Neural cell (in vitro differentiated cells): Measurements from ENCODE around the gene E2F3. TPM values are rescaled to one million over a fixed set of nuclear protein-coding genes. Genes with fewer than 3 reads are reported as not detected.

Experiments
- H2AFZ ChIP-seq: fragments of 200-600, 300-800 bp; sonication (generic), shearing (Covaris generic); 2 replicates; pipeline ENCODE4 v1.6.0; 2014; ENCODE audit warnings: low read depth, mild to moderate bottlenecking, antibody characterized with exemption, low read length, moderate library complexity
- H3F3A ChIP-seq: fragments of 200-600 bp; shearing (Covaris generic); 2 replicates; pipeline ENCODE4 v1.6.1; 2016; ENCODE audit warnings: mild to moderate bottlenecking, moderate library complexity, mixed read lengths, antibody characterized with exemption, low read length; ENCODE audit not compliant: insufficient read depth, poor library complexity, severe bottlenecking
- H3K27ac ChIP-seq: fragments of 200-600, 300-800 bp; sonication (generic), shearing (Covaris generic); 2 replicates; pipeline ENCODE4 v1.5.1; 2014; ENCODE audit warnings: mild to moderate bottlenecking, low read length, moderate library complexity
- H3K27me3 ChIP-seq: fragments of 300-800, 200-600 bp; sonication (generic), shearing (Covaris generic); 2 replicates; pipeline ENCODE4 v1.6.0; 2014; ENCODE audit warnings: mild to moderate bottlenecking, low read depth, low read length, moderate library complexity; ENCODE audit not compliant: insufficient read depth
- H3K36me3 ChIP-seq: fragments of 300-800, 200-600 bp; sonication (generic), shearing (Covaris generic); 2 replicates; pipeline ENCODE4 v1.5.1; 2014; ENCODE audit warnings: mild to moderate bottlenecking, antibody characterized with exemption, low read length, moderate library complexity; ENCODE audit not compliant: insufficient read depth
- H3K4me2 ChIP-seq: fragments of 300-800, 200-600 bp; sonication (generic), shearing (Covaris generic); 2 replicates; pipeline ENCODE4 v1.6.0; 2014; ENCODE audit warnings: mild to moderate bottlenecking, low read length
- H3K4me3 ChIP-seq: fragments of 300-800, 200-600 bp; sonication (generic), shearing (Covaris generic); 2 replicates; pipeline ENCODE4 v1.5.1; 2014; ENCODE audit warnings: mild to moderate bottlenecking, low read length, moderate library complexity
- H3K79me2 ChIP-seq: fragments of 200-600 bp; shearing (Covaris generic); replicated peaks from 2 replicates; pipeline ENCODE4 v1.6.0; 2014; ENCODE audit warnings: mild to moderate bottlenecking, low read length, moderate library complexity; ENCODE audit not compliant: insufficient read depth
- H3K9ac ChIP-seq: fragments of 300-800, 200-600 bp; sonication (generic), shearing (Covaris generic); 2 replicates; pipeline ENCODE4 v1.6.1; 2016; ENCODE audit warnings: mild to moderate bottlenecking, low read length, mixed read lengths
- H3K9me2 ChIP-seq: fragments of 200-600 bp; shearing (Covaris generic); 2 replicates; pipeline ENCODE4 v1.6.1; 2016; ENCODE audit warnings: mild to moderate bottlenecking, low read length, mixed read lengths; ENCODE audit not compliant: insufficient read depth
- H3K9me3 ChIP-seq: fragments of 200-600, 300-800 bp; sonication (generic), shearing (Covaris generic); 2 replicates; pipeline ENCODE4 v1.6.1; 2016; ENCODE audit warnings: mild to moderate bottlenecking, mixed run types, low read length, moderate library complexity, mixed read lengths
- H4K20me1 ChIP-seq: fragments of 200-600 bp; shearing (Covaris generic); 2 replicates; pipeline ENCODE4 v1.6.1; 2016; ENCODE audit warnings: mild to moderate bottlenecking, mixed run types; ENCODE audit not compliant: insufficient read depth
- CTCF ChIP-seq: fragments of 450-650 bp; IDR thresholded peaks from 2 replicates; pipeline ENCODE4 v1.5.1; 2014; ENCODE audit warnings: antibody characterized with exemption, mild to moderate bottlenecking, moderate library complexity; ENCODE audit not compliant: poor library complexity, severe bottlenecking
- EP300 ChIP-seq: fragments of 450-650 bp; conservative IDR thresholded peaks from 2 replicates; pipeline ENCODE4 v1.6.1; 2014; ENCODE audit warnings: antibody characterized with exemption, mild to moderate bottlenecking, moderate library complexity; ENCODE audit not compliant: poor library complexity, severe bottlenecking
- EZH2 ChIP-seq: fragments of 200-600, 300-800 bp; shearing (Covaris generic), sonication (generic); IDR thresholded peaks from 2 replicates; pipeline ENCODE4 v1.6.1; 2014; ENCODE audit warnings: antibody characterized with exemption, low read length, borderline replicate concordance, mild to moderate bottlenecking; ENCODE audit not compliant: insufficient read depth, poor library complexity, severe bottlenecking
- MXI1 ChIP-seq: fragments of 450-650 bp; conservative IDR thresholded peaks from 2 replicates; pipeline ENCODE4 v1.6.1; 2014; ENCODE audit warnings: antibody characterized with exemption, mild to moderate bottlenecking; ENCODE audit not compliant: poor library complexity, severe bottlenecking
- POLR2AphosphoS5 ChIP-seq: IDR thresholded peaks from 2 replicates; pipeline ENCODE4 v1.6.1; 2012
- RAD21 ChIP-seq: fragments of 450-650 bp; conservative IDR thresholded peaks from 2 replicates; pipeline ENCODE4 v1.6.1; 2014; ENCODE audit warnings: antibody characterized with exemption, mild to moderate bottlenecking, moderate library complexity
- REST ChIP-seq: IDR thresholded peaks from 2 replicates; pipeline ENCODE4 v1.6.1; 2012; ENCODE audit warnings: borderline replicate concordance
- SMC3 ChIP-seq: fragments of 450-650 bp; conservative IDR thresholded peaks from 2 replicates; pipeline ENCODE4 v1.6.1; 2014; ENCODE audit warnings: antibody characterized with exemption, mild to moderate bottlenecking, moderate library complexity; ENCODE audit not compliant: poor library complexity
- TAF1 ChIP-seq: IDR thresholded peaks from 2 replicates; pipeline ENCODE4 v1.6.1; 2012; ENCODE audit warnings: low read depth
- polyA plus RNA-seq: library from polyadenylated mRNA; depleted of rRNA; stranded (reverse); fragments of >200 nt; gene quantifications from 2 replicates; pipeline ENCODE4 v1.2.3, GENCODE V29; 2014

The E2F3 gene
- polyA plus RNA-seq, 1 donor from 2014 or later = 4.8 TPM

DNA sequence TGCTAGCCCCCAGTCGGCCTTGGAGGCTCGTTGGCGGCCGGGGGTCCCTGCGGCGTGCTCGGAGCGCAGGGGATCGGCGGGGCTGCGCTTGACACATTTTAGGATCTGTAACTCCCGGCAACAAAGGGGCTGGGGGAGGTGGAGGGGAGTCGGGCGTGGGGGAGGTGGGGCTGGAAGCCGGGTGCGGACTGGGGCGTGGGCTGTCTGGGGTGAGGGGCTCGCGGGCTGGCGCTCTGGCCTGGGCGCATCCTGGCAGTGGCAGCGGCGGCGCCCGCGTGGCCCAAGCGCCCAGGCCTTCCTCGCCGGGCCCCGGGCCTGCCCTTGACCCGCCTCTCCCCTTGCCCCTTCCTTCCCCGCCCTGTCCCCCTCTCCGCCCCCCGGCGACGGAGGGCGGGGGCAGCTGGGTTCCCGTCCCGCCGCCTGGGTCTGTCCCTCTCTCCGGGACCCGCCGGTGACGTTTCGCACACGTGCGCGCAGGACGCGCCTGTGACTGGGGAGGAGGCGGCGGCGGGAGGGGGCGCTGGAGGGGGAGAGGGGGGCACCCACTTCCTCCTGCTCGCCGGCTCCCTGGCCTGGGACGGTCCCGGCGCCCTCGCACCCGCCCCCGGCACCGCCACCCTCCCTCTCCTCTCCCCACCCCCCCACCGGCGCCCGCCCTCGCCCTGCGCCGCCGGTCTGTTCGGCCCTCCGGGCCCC lies 1.5 kb downstream of the E2F3 start:
- Histone ChIP-seq H3K9me3 (no peaks in the 10 kb centered on the region), H3K27me3 (no peaks in the 10 kb centered on the region), H3K36me3 (no peaks in the 10 kb centered on the region), H3K9me2 (no peaks in the 10 kb centered on the region), H3K9ac (peak overlapping the region; percentile 68), H4K20me1 (no peaks in the 10 kb centered on the region), H3K79me2 (peaks cover 26% of the 10 kb centered on the region), H3K27ac (no peak overlapping the region), H3F3A (no peaks in the 10 kb centered on the region), H2AFZ (peak overlapping the region; percentile 46), H3K4me3 (peak overlapping the region; percentile 74), H3K4me2 (peak overlapping the region; percentile 62)
- TF ChIP-seq MXI1 (peak; percentile 68), EP300 (no peak), POLR2AphosphoS5 (peak; percentile 18), CTCF (no peak)

- Histone ChIP-seq H3K4me3 (peak overlapping the region; percentile 74), H2AFZ (peak overlapping the region; percentile 46), H3K9me3 (no peaks in the 10 kb centered on the region), H3K9ac (peak overlapping the region; percentile 68), H3K27me3 (no peaks in the 10 kb centered on the region), H3K36me3 (no peaks in the 10 kb centered on the region), H3K79me2 (peaks cover 32% of the 10 kb centered on the region), H3K9me2 (no peaks in the 10 kb centered on the region), H4K20me1 (no peaks in the 10 kb centered on the region), H3K4me2 (peak overlapping the region; percentile 96), H3F3A (no peaks in the 10 kb centered on the region), H3K27ac (peak overlapping the region; percentile 5)
- TF ChIP-seq TAF1 (no peak), EP300 (no peak), SMC3 (no peak), MXI1 (no peak), EZH2 (no peak), REST (no peak), POLR2AphosphoS5 (no peak), CTCF (no peak), RAD21 (no peak)
These were observed 2.3 kb downstream of the E2F3 start for GRCh38 chr6:20403766-20404640.
